HCT116 (cell line): ENCODE measurements around the gene SETX. TPM values are rescaled to one million over a fixed set of nuclear protein-coding genes. Genes with fewer than 3 reads are reported as not detected.
A peak's percentile ranks its signal among the peaks of the same experiment; 100 is the strongest.

Experiments used
- ATAC-seq: fragments of 200-7000 bp; cut with Tn5 transposase; 2 replicates; pipeline ENCODE4 v1.9.1; 2020; ENCODE audit warnings: mild to moderate bottlenecking, moderate library complexity
- BruUV-seq: library from RNA; stranded (reverse); fragments of 400-500 nt; replicated peaks from 2 replicates; lab custom pipeline; 2021; lab: Mats Ljungman, UMichigan
- CTCF ChIA-PET: fragments of 300-600 bp; sonication (Branson Sonifier 250); formaldehyde crosslinking; loops from one replicate; lab custom pipeline; 2021; ENCODE audit warnings: antibody characterized with exemption; lab: Charles Lee
- POLR2A ChIA-PET: fragments of 300-600, 350-600 bp; sonication (Branson Sonifier 250); formaldehyde crosslinking; loops from one replicate; lab custom pipeline; 2021; ENCODE audit warnings: antibody characterized with exemption; lab: Charles Lee
- RAD21 ChIA-PET, 2 experiments: fragments of 300-600 bp; sonication (Branson Sonifier 250); formaldehyde crosslinking; loops; one replicate each; lab custom pipeline; 2023; ENCODE audit warnings: low total read pairs in 2 of 2; ENCODE audit not compliant: uncharacterized antibody in 2 of 2, unreplicated experiment in 2 of 2, low non-redundant PET in 1 of 2; lab: Charles Lee
- DNase-seq: peaks from one replicate; pipeline ENCODE4 v3.0.0-alpha.2; 2010; ENCODE audit warnings: low read depth, low spot score
- H2AFZ ChIP-seq: fragments of 200-600 bp; shearing (Covaris generic), sonication (generic); 2 replicates; pipeline ENCODE4 v1.6.1; 2017; ENCODE audit warnings: low read depth, mixed run types, mixed read lengths, antibody characterized with exemption, low read length; ENCODE audit not compliant: poor library complexity, severe bottlenecking
- H3K27ac ChIP-seq: 2 replicates; pipeline ENCODE4 v1.5.1; 2012; ENCODE audit warnings: low read depth, low read length
- H3K27me3 ChIP-seq: fragments of 200-600 bp; sonication (generic); 2 replicates; pipeline ENCODE4 v1.6.1; 2016; ENCODE audit warnings: mixed run types, low read length, mixed read lengths; ENCODE audit not compliant: insufficient read depth
- H3K36me3 ChIP-seq, 2 experiments: fragments of 200-500 bp in 1 of 2; fragments of 200-600 bp in 1 of 2; sonication (Bioruptor generic) in 1 of 2; sonication (generic) in 1 of 2; 2 replicates each; pipeline versions ENCODE4 v1.5.1 to v1.6.1; 2014 to 2016; ENCODE audit warnings: low read length in 2 of 2, inconsistent platforms in 1 of 2, mixed read lengths in 1 of 2, mixed run types in 1 of 2; ENCODE audit not compliant: insufficient read depth in 2 of 2, control insufficient read depth in 1 of 2
- H3K4me1 ChIP-seq, 2 experiments: fragments of 200-600 bp in 1 of 2; sonication (generic) in 1 of 2; 2 replicates each; pipeline versions ENCODE4 v1.5.1 to v1.6.1; 2012 to 2017; ENCODE audit warnings: low read length in 2 of 2, inconsistent platforms in 1 of 2, mild to moderate bottlenecking in 1 of 2, mixed read lengths in 1 of 2, mixed run types in 1 of 2, moderate library complexity in 1 of 2; ENCODE audit not compliant: insufficient read depth in 2 of 2, control insufficient read depth in 1 of 2
- H3K4me2 ChIP-seq: fragments of 200-600 bp; sonication (generic); 2 replicates; pipeline ENCODE4 v1.6.1; 2017; ENCODE audit warnings: mixed run types, low read length, mixed read lengths
- H3K4me3 ChIP-seq, 2 experiments: fragments of 200-600 bp in 1 of 2; sonication (generic) in 1 of 2; replicated peaks in 1 of 2; 2 replicates each; pipeline ENCODE4 v1.5.1; 2011 to 2016; ENCODE audit warnings: low read length in 2 of 2, control low read depth in 1 of 2, low read depth in 1 of 2, mild to moderate bottlenecking in 1 of 2, mixed read lengths in 1 of 2, mixed run types in 1 of 2
- H3K79me2 ChIP-seq: fragments of 200-600 bp; sonication (generic); 2 replicates; pipeline ENCODE4 v1.6.1; 2017; ENCODE audit warnings: mild to moderate bottlenecking, mixed run types, low read length, moderate library complexity, mixed read lengths; ENCODE audit not compliant: insufficient read depth
- H3K9ac ChIP-seq: fragments of 200-600 bp; sonication (generic); 2 replicates; pipeline ENCODE4 v1.6.1; 2016; ENCODE audit warnings: low read length, mixed read lengths
- H3K9me2 ChIP-seq: fragments of 200-600 bp; sonication (generic), shearing (Covaris generic); 2 replicates; pipeline ENCODE4 v1.6.1; 2017; ENCODE audit warnings: mixed run types, mild to moderate bottlenecking, moderate library complexity; ENCODE audit not compliant: insufficient read depth
- H3K9me3 ChIP-seq, 2 experiments: fragments of 200-500 bp in 1 of 2; fragments of 200-600 bp in 1 of 2; sonication (Bioruptor generic) in 1 of 2; sonication (generic) in 1 of 2; 2 replicates each; pipeline ENCODE4 v1.6.1; 2014 to 2017; ENCODE audit warnings: low read length in 2 of 2, mixed read lengths in 2 of 2, inconsistent platforms in 1 of 2, low read depth in 1 of 2, mild to moderate bottlenecking in 1 of 2, mixed run types in 1 of 2, moderate library complexity in 1 of 2; ENCODE audit not compliant: control insufficient read depth in 1 of 2, insufficient read depth in 1 of 2
- H4K20me1 ChIP-seq: fragments of 200-600 bp; sonication (generic), shearing (Covaris generic); 2 replicates; pipeline ENCODE4 v1.6.1; 2017; ENCODE audit warnings: mixed run types, mild to moderate bottlenecking, moderate library complexity; ENCODE audit not compliant: insufficient read depth
- CBX3 ChIP-seq: IDR thresholded peaks from 2 replicates; pipeline ENCODE4 v1.6.1; 2012; ENCODE audit warnings: low read depth
- CEBPB ChIP-seq: IDR thresholded peaks from 2 replicates; pipeline ENCODE4 v1.6.1; 2012; ENCODE audit warnings: low read depth
- CTCF ChIP-seq, 3 experiments: fragments of 200-600 bp in 1 of 3; sonication (generic) in 1 of 3; IDR thresholded peaks in 2 of 3; conservative IDR thresholded peaks in 1 of 3; 2 replicates each; pipeline ENCODE4 v1.5.1; 2012 to 2017; ENCODE audit warnings: low read depth in 2 of 3, low read length in 2 of 3, antibody characterized with exemption in 1 of 3, borderline replicate concordance in 1 of 3, control low read depth in 1 of 3, mild to moderate bottlenecking in 1 of 3, mixed read lengths in 1 of 3, mixed run types in 1 of 3, moderate library complexity in 1 of 3; ENCODE audit not compliant: insufficient read depth in 1 of 3
- ELF1 ChIP-seq: IDR thresholded peaks from 2 replicates; pipeline ENCODE4 v1.6.1; 2012; ENCODE audit warnings: low read depth, borderline replicate concordance
- EZH2phosphoT487 ChIP-seq: fragments of 200-600 bp; IDR thresholded peaks from 2 replicates; pipeline ENCODE4 v1.6.1; 2018; ENCODE audit warnings: antibody characterized with exemption, borderline replicate concordance
- JUND ChIP-seq: IDR thresholded peaks from 2 replicates; pipeline ENCODE4 v1.6.1; 2012
- RAD21 ChIP-seq: IDR thresholded peaks from 2 replicates; pipeline ENCODE4 v1.6.1; 2012; ENCODE audit warnings: low read depth, mild to moderate bottlenecking
- SIN3A ChIP-seq: IDR thresholded peaks from 2 replicates; pipeline ENCODE4 v1.6.1; 2012; ENCODE audit warnings: low read depth
- TCF7L2 ChIP-seq: IDR thresholded peaks from 2 replicates; pipeline ENCODE4 v1.7.0; 2011; ENCODE audit warnings: borderline replicate concordance, inconsistent platforms; ENCODE audit not compliant: insufficient read depth, insufficient read length; ENCODE audit errors: extremely low read depth
- ZBTB33 ChIP-seq: IDR thresholded peaks from 2 replicates; pipeline ENCODE4 v1.6.1; 2011; ENCODE audit warnings: mild to moderate bottlenecking, low read length, moderate library complexity; ENCODE audit not compliant: insufficient replicate concordance; ENCODE audit errors: extremely low read depth
- ZFX ChIP-seq: fragments of 450-650 bp; IDR thresholded peaks from 2 replicates; pipeline ENCODE4 v1.6.1; 2017
- ZNF274 ChIP-seq: fragments of 200-500 bp; sonication (Bioruptor generic); IDR thresholded peaks from 2 replicates; pipeline ENCODE4 v1.6.1; 2014; ENCODE audit warnings: mild to moderate bottlenecking, low read depth, low read length, inconsistent platforms
- intact Hi-C: fragments of 100-400 bp; cut with micrococcal nuclease; formaldehyde crosslinking; loops from 2 replicates; pipeline ENCODE4 v1.10.0; 2022
- total RNA-seq: library from RNA; stranded (reverse); gene quantifications from one replicate; pipeline ENCODE4 v1.2.1, GENCODE V29; 2021; ENCODE audit not compliant: unreplicated experiment

Gene SETX
- total RNA-seq, 1 experiment from 2014 or later = 38.5 TPM

- intact Hi-C loops = loop anchor here (5.0 to 10.0 kb wide), 2 partner anchors 306 to 507 kb away; no protein-coding TSS in a partner anchor
- Histone ChIP-seq H3K4me1 (peaks cover 9 to 29% of the 10 kb centered on the region in 2 experiments; a peak in 3 of 4 replicates), H3K9me3 (no peaks in the 10 kb centered on the region), H3K36me3 (peaks cover 39 to 44% of the 10 kb centered on the region in 2 experiments), H4K20me1 (no peaks in the 10 kb centered on the region), H3K4me2 (peak overlapping the region; percentile 8; the same call in 1 of the 2 replicates), H3K9ac (no peak overlapping the region; the same call in 1 of the 2 replicates), H3K27ac (peak overlapping the region; percentile 97; the same call in 1 of the 2 replicates), H3K9me2 (no peaks in the 10 kb centered on the region), H2AFZ (no peak overlapping the region), H3K4me3 (no peak overlapping the region), H3K27me3 (no peaks in the 10 kb centered on the region)
- ChIA-PET CTCF (interaction anchor here (0.8 to 1.9 kb wide), 6 partner anchors 9 to 509 kb away, joined by 3 to 7 read pairs (median 4); no protein-coding TSS in a partner anchor), POLR2A (interaction anchor here (0.5 kb wide), 1 partner anchor 513 kb away, joined by 4 read pairs; no protein-coding TSS in a partner anchor), RAD21 (no interaction called here)
- peak; percentile 43 for DNase-seq
- no TSS peak for BruUV-seq
- peak; percentile 44 to 96 (median 87); a peak in 5 of 6 replicates for TF ChIP-seq CTCF (IDR thresholded peaks at IDR 0.05 in 2 of 3, conservative IDR thresholded peaks at IDR 0.05 in 1 of 3; ENCODE audit: borderline replicate concordance in 1 of 3, insufficient read depth in 1 of 3, low read depth in 2 of 3, low read length in 2 of 3)
- no peak for TF ChIP-seq SIN3A
- peak; percentile 49 for TF ChIP-seq RAD21
- TF ChIP-seq, all 23 proteins: peak for 2
- no peaks in the 10 kb centered on the region for H3K79me2 ChIP-seq
- peak; percentile 83 for ATAC-seq
These were observed 85.9 kb downstream of the SETX start for GRCh38 chr9:132268725-132269352.

DNA sequence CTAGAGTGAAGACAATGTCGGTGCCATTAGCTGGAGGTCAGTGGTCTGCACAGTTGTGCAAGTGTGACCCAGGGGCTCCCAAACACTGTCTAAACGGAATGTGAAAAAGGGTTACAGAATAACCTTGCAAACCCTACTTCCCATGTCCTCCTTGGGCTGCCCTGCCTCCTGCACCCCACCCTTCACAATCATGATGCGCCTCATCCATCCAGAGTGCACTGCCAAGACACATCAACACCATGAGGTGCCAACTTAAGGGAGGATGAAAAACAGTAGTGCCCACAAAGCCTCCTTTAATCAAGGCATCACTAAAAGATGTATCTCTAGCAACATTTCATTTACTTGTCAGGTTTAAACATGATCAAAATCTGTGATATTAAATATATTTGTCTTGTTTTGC, 87.1 kb downstream of the SETX start:
- RAD21 ChIA-PET = no interaction called here
- Histone ChIP-seq H3K9me3 (no peaks in the 10 kb centered on the region), H3K9ac (no peak overlapping the region), H3K4me2 (no peak overlapping the region), H4K20me1 (no peaks in the 10 kb centered on the region), H3K36me3 (peaks cover 41 to 42% of the 10 kb centered on the region in 2 experiments), H3K4me3 (no peak overlapping the region), H3K27ac (no peak overlapping the region), H3K9me2 (no peaks in the 10 kb centered on the region), H3K27me3 (no peaks in the 10 kb centered on the region), H3K79me2 (peaks cover 7% of the 10 kb centered on the region; the same call in 1 of the 2 replicates), H2AFZ (no peak overlapping the region), H3K4me1 (peaks cover 9 to 29% of the 10 kb centered on the region in 2 experiments; a peak in 3 of 4 replicates)
- BruUV-seq = no TSS peak
- ATAC-seq = no peak
- intact Hi-C loops = loop anchor here (5.0 to 10.0 kb wide), 2 partner anchors 307 to 505 kb away; no protein-coding TSS in a partner anchor
- POLR2A ChIA-PET = no interaction called here
- CTCF ChIA-PET = interaction anchor here (1.2 to 1.9 kb wide), 3 partner anchors 8 to 100 kb away, joined by 3 to 7 read pairs (median 4); no protein-coding TSS in a partner anchor
- DNase-seq = no peak
- TF ChIP-seq SIN3A (no peak), EZH2phosphoT487 (no peak), ZBTB33 (no peak), ZFX (no peak), JUND (no peak), TCF7L2 (no peak), ELF1 (no peak), CBX3 (no peak), CEBPB (no peak), RAD21 (no peak), ZNF274 (no peak)
